Measurements from ENCODE around the gene MAZ. TPM values are rescaled to one million over a fixed set of nuclear protein-coding genes. Genes with fewer than 3 reads are reported as not detected.
A peak's percentile ranks its signal among the peaks of the same experiment; 100 is the strongest.

Gene MAZ
- total RNA-seq, 2 donors from 2014 or later: 242 to 254 TPM

DNA sequence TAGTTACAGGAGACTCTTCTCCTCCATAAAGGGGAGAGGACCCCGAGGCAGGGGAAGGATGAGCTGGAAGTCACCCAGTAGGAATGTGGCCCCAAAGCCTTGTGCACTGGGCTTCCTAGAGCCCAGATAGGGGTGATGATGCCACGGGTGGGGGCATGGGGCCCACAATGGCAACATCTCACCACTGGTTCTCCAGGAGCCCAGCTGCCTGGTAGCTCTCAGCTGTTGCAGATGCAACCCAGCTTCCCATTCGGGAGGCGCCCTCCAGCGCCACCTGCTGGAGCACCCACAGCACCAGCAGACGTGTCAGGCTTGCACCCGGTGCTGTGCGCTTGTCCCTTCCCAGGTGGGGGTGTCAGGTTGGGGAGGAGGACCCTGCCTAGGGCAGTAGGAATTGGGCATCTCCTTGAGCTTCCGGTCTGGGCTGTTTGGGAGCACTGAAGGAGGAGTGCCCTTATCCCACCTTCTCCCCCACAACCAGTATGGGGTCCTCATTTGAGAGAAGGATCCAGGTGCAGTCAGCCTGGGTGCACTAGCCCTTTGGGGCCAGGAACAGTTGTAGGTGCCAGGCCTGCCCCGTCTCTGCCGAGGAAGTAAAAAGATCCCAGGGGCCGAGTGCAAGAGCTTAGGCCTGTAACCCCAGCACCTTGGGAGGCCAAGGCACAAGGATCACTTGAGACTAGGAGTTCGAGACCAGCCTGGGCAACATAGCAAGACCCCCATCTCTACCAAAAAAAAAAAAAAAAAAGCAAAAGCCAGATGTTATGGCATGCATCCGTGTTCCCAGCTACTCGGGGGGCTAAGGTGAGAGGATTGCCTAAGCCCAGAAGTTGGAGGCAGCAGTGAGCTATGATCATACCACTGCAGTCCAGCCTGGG lies 42.3 kb downstream of the MAZ start:
- DNase-seq: peak; percentile 64 to 78 (median 71)
- ATAC-seq: peak; percentile 95
- H3K4me1 Mint-ChIP-seq: peaks cover 10% of the 10 kb centered on the region
- peaks cover 7% of the 10 kb centered on the region for H3K36me3 Mint-ChIP-seq (ENCODE audit: low read depth)
- H3K9me3 ChIP-seq (ENCODE audit: control insufficient read depth, low read length, poor library complexity, severe bottlenecking): no peaks in the 10 kb centered on the region
- no peaks in the 10 kb centered on the region for H3K27me3 Mint-ChIP-seq
- H3K27ac Mint-ChIP-seq: peak overlapping the region; percentile 43
- no peak overlapping the region for H3K4me3 Mint-ChIP-seq

DNA sequence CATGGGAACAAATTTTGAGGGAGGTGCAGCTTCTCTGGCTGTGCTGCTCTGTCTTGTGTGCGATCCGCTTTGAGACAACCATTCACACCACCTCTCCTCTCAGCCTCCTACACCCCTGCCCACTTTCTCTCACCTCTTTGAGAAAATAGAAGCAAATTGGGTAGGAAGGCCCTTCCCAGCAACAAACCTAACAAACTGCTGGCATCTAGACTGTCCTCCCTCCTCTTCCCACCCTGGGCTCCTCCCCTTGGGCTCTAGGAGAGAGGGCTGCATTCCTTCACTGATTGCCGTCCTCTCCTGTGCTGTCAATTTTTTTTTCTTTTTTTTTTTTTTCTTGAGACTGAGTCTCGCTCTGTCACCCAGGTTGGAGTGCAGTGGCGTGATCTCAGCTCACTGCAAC lies 43.2 kb downstream of the MAZ start:
- H3K9me3 ChIP-seq (ENCODE audit: control insufficient read depth, low read length, poor library complexity, severe bottlenecking): no peaks in the 10 kb centered on the region
- peaks cover 7% of the 10 kb centered on the region for H3K36me3 Mint-ChIP-seq (ENCODE audit: low read depth)
- no peak overlapping the region for H3K27ac Mint-ChIP-seq
- DNase-seq: no peak
- ATAC-seq: no peak
- H3K4me3 Mint-ChIP-seq: no peak overlapping the region
- peaks cover 10% of the 10 kb centered on the region for H3K4me1 Mint-ChIP-seq
- no peaks in the 10 kb centered on the region for H3K27me3 Mint-ChIP-seq

- Mint-ChIP-seq H3K36me3 (ENCODE audit: low read depth) (peaks cover 2% of the 10 kb centered on the region), H3K4me3 (no peak overlapping the region), H3K27me3 (no peaks in the 10 kb centered on the region), H3K4me1 (peaks cover 7% of the 10 kb centered on the region), H3K27ac (no peak overlapping the region)
- no peak for ATAC-seq
- no peaks in the 10 kb centered on the region for H3K9me3 ChIP-seq (ENCODE audit: control insufficient read depth, low read length, poor library complexity, severe bottlenecking)
- DNase-seq: no peak
Observed at GRCh38 chr16:29850998-29851397, 44.7 kb downstream of the MAZ start.

DNA sequence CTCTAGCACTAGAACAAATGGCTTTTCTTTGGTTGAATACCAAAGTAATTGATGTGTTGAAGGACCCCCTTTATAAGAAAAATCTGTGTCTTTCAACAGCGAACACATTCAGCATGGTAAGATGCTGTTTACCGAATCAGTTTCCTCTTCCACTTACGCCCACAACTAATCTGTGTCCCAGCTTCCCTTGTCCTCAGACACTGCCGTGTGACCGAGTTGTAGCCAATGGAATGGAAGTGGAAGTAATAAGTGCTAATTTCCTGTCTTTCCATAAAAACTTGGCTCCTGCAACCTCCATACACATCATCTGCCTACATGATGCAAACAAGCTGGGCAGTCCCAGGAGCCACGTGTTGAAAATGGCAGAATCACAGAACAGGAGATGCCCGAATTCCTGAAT lies 46.3 kb downstream of the MAZ start:
- ATAC-seq: no peak
- H3K27me3 Mint-ChIP-seq: no peaks in the 10 kb centered on the region
- H3K4me1 Mint-ChIP-seq: peaks cover 7% of the 10 kb centered on the region
- H3K9me3 ChIP-seq (ENCODE audit: control insufficient read depth, low read length, poor library complexity, severe bottlenecking): no peaks in the 10 kb centered on the region
- no peak for DNase-seq
- no peak overlapping the region for H3K27ac Mint-ChIP-seq
- H3K4me3 Mint-ChIP-seq: no peak overlapping the region
- H3K36me3 Mint-ChIP-seq (ENCODE audit: low read depth): no peaks in the 10 kb centered on the region

DNA sequence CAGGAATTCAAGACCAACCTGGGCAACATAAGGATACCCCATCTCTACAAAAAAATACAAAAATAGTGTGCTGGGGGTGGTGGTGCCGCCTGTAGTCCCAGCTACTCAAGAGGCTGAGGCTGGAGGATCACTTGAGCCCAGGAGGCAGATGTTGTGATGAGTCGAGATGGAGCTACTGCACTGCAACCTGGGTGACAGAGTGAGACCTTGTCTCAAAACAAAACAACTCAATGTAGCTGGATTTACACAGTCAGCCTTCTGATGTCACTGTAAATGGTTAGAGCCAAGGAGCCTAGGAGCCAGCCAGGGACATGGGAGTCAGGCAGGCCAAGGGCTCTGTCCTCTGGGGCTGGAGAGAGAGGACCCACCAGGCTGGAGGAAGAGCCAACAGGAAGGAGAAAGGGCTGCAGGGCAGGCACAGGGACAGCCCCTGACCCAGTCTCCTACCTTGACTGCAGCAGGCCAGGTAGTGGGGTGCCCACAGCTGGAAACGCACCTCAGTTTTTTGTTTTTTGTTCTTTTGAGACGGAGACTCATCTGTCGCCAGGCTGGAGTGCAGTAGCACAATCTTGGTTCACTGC lies 48.3 kb downstream of the MAZ start:
- H3K27ac Mint-ChIP-seq: no peak overlapping the region
- ATAC-seq (no peak), DNase-seq (no peak)
- no peaks in the 10 kb centered on the region for H3K27me3 Mint-ChIP-seq
- H3K9me3 ChIP-seq (ENCODE audit: control insufficient read depth, low read length, poor library complexity, severe bottlenecking): no peaks in the 10 kb centered on the region
- H3K4me1 Mint-ChIP-seq: peaks cover 8% of the 10 kb centered on the region
- peaks cover 6% of the 10 kb centered on the region for H3K36me3 Mint-ChIP-seq (ENCODE audit: low read depth)
- no peak overlapping the region for H3K4me3 Mint-ChIP-seq

DNA sequence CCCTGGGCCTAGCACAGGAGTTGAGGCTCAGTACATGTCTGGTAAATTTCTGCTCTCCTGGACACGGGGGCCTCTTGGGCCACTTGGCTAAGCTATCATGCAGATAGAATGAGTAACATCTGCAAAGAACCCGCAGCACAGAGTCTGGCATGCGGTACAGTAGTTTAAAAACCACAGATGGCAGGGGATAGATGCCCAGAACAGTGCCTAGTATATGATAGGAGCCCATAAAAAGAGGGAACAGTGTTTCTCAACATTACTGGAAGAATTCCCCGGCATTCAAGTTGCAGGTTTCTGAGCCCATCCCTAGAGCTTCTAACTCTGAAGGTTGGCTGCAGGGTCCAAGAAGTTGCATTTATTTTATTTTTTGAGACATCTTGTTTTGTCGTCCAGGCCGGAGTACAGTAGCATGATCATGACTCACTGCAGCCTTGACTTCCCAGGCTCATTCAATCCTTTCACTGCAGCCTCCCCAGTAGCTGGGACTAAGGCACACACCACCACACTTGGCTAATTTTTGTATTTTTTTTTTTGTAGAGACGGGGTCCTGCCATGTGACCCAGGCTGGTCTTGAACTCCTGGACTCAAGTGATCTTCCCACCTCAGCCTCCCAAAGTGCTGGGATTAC lies 50.9 kb downstream of the MAZ start:
- ATAC-seq: no peak
- Mint-ChIP-seq H3K27me3 (no peaks in the 10 kb centered on the region), H3K36me3 (ENCODE audit: low read depth) (peaks cover 8% of the 10 kb centered on the region), H3K27ac (peak overlapping the region; percentile 8), H3K4me3 (no peak overlapping the region), H3K4me1 (peaks cover 13% of the 10 kb centered on the region)
- no peak for DNase-seq
- no peaks in the 10 kb centered on the region for H3K9me3 ChIP-seq (ENCODE audit: control insufficient read depth, low read length, poor library complexity, severe bottlenecking)

- Mint-ChIP-seq H3K27me3 (no peaks in the 10 kb centered on the region), H3K27ac (peak overlapping the region; percentile 62), H3K36me3 (ENCODE audit: low read depth) (peaks cover 10% of the 10 kb centered on the region), H3K4me3 (peak overlapping the region; percentile 22), H3K4me1 (peaks cover 19% of the 10 kb centered on the region)
- no peak for DNase-seq
- no peaks in the 10 kb centered on the region for H3K9me3 ChIP-seq (ENCODE audit: control insufficient read depth, low read length, poor library complexity, severe bottlenecking)
- ATAC-seq: no peak
Observed at GRCh38 chr16:29858149-29858849, 52.0 kb downstream of the MAZ start.

- Mint-ChIP-seq H3K4me3 (no peak overlapping the region), H3K36me3 (ENCODE audit: low read depth) (peaks cover 10% of the 10 kb centered on the region), H3K4me1 (peaks cover 23% of the 10 kb centered on the region), H3K27ac (peak overlapping the region; percentile 62), H3K27me3 (no peaks in the 10 kb centered on the region)
- DNase-seq (no peak), ATAC-seq (no peak)
- H3K9me3 ChIP-seq (ENCODE audit: control insufficient read depth, low read length, poor library complexity, severe bottlenecking): no peaks in the 10 kb centered on the region
Observed at GRCh38 chr16:29858974-29859373, 52.6 kb downstream of the MAZ start.

DNA sequence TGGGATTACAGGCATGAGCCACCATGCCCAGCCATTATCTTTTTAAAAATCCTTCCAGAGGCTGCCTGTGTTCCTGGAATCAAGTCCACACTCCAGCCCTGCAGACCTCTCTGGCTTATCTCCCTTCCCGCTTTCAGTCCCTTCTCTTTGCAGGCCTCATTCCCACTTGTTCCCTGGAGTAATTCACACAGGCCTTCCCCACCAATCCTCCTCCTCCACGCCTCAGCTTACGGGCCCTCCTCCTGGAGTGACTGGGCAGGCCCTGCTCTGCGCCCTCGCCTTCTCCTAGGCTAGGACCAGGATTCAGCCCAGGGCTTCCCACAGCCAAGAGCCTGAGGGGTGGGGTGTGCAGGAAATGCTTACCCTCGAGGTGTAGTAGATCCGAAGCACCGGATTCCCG lies 53.9 kb downstream of the MAZ start:
- no peaks in the 10 kb centered on the region for H3K27me3 Mint-ChIP-seq
- H3K27ac Mint-ChIP-seq: peak overlapping the region; percentile 49
- peaks cover 23% of the 10 kb centered on the region for H3K4me1 Mint-ChIP-seq
- DNase-seq (no peak), ATAC-seq (no peak)
- H3K36me3 Mint-ChIP-seq (ENCODE audit: low read depth): peaks cover 10% of the 10 kb centered on the region
- no peaks in the 10 kb centered on the region for H3K9me3 ChIP-seq (ENCODE audit: control insufficient read depth, low read length, poor library complexity, severe bottlenecking)
- no peak overlapping the region for H3K4me3 Mint-ChIP-seq

Other genes starting within 250 kb of the MAZ start
- 100 to 1,000 TPM; 122 to 147 TPM for gene SPN, start 143.3 kb upstream of the MAZ start, total RNA-seq
- under 1 TPM; 0.72 to 0.96 TPM for gene QPRT, start 127.3 kb upstream of the MAZ start, total RNA-seq
- gene C16orf54, start 60.5 kb upstream of the MAZ start, total RNA-seq: 100 to 1,000 TPM; 172 to 259 TPM
- gene ZG16, start 28.3 kb upstream of the MAZ start, total RNA-seq: not detected
- 10 to 100 TPM; 74.3 to 89.0 TPM for gene KIF22, start 15.8 kb upstream of the MAZ start, total RNA-seq
- gene PRRT2, start 5.7 kb downstream of the MAZ start, total RNA-seq: 1 to 10 TPM; 2.0 to 3.4 TPM
- 10 to 100 TPM; 15.2 to 16.3 TPM for gene PAGR1, start 9.6 kb downstream of the MAZ start, total RNA-seq
- 100 to 1,000 TPM; 141 to 154 TPM for gene MVP, start 13.9 kb downstream of the MAZ start, total RNA-seq
- gene CDIPT, start 56.7 kb downstream of the MAZ start, total RNA-seq: 10 to 100 TPM; 39.6 TPM
- not detected for gene SEZ6L2, start 93.0 kb downstream of the MAZ start, total RNA-seq
- gene ASPHD1, start 94.0 kb downstream of the MAZ start, total RNA-seq: not detected
- gene KCTD13, start 119.7 kb downstream of the MAZ start, total RNA-seq: 10 to 100 TPM; 44.1 to 48.4 TPM
- 10 to 100 TPM; 68.8 to 80.3 TPM for gene TMEM219, start 155.6 kb downstream of the MAZ start, total RNA-seq
- gene TAOK2, start 167.3 kb downstream of the MAZ start, total RNA-seq: 10 to 100 TPM; 21.0 to 22.9 TPM
- 10 to 100 TPM; 11.3 to 11.5 TPM for gene HIRIP3, start 189.1 kb downstream of the MAZ start, total RNA-seq
- gene INO80E, start 189.7 kb downstream of the MAZ start, total RNA-seq: 10 to 100 TPM; 72.4 to 76.7 TPM
- under 1 TPM in 1 of 2 donors, not detected in 1; 0.16 TPM for gene DOC2A, start 204.5 kb downstream of the MAZ start, total RNA-seq
- not detected for gene C16orf92, start 216.7 kb downstream of the MAZ start, total RNA-seq
- not detected for gene TLCD3B, start 224.7 kb downstream of the MAZ start, total RNA-seq